ENCODE data around the gene CHD9.

GRCh38 chr16:53234836-53235235, 180.0 kb downstream of the CHD9 start:
- TF ChIP-seq, protein P1, sequence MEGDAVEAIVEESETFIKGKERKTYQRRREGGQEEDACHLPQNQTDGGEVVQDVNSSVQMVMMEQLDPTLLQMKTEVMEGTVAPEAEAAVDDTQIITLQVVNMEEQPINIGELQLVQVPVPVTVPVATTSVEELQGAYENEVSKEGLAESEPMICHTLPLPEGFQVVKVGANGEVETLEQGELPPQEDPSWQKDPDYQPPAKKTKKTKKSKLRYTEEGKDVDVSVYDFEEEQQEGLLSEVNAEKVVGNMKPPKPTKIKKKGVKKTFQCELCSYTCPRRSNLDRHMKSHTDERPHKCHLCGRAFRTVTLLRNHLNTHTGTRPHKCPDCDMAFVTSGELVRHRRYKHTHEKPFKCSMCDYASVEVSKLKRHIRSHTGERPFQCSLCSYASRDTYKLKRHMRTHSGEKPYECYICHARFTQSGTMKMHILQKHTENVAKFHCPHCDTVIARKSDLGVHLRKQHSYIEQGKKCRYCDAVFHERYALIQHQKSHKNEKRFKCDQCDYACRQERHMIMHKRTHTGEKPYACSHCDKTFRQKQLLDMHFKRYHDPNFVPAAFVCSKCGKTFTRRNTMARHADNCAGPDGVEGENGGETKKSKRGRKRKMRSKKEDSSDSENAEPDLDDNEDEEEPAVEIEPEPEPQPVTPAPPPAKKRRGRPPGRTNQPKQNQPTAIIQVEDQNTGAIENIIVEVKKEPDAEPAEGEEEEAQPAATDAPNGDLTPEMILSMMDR (conservative IDR thresholded peaks at IDR 0.05) = no peak
- TF ChIP-seq EZH2 (IDR thresholded peaks at IDR 0.05; ENCODE audit: low read depth) = no peak

Data from PC-9 (cell line).